Heart left ventricle (tissue), 13 donors: ENCODE results near the gene PSAPL1.

Experiments
- CTCF ChIP-seq, 12 donors: fragments of 200-600 bp; sonication (generic) in 4 of 12; IDR thresholded peaks; one replicate each; pipeline versions ENCODE4 v1.5.0 to v1.8.0; 2018 to 2022; ENCODE audit warnings: antibody characterized with exemption in 12 of 12, mild to moderate bottlenecking in 5 of 12
- POLR2A ChIP-seq, 2 donors: fragments of 450-650 bp; IDR thresholded peaks; one replicate each; pipeline ENCODE4 v1.6.1; 2017; ENCODE audit warnings: antibody characterized with exemption in 2 of 2, mild to moderate bottlenecking in 2 of 2, moderate library complexity in 2 of 2
- donor health status: ischemic (EF 13 %, LVEDD 7.1; RV severe dilation, severe dysfunction).
- donor health status: DM: no; HTN: yes; CAD: no.
- donor health status: DM: no; HTN: no; CAD: no.
- donor health status: ischemic (EF 25% LVEDD 6.9; RV normal size, moderate dysfunction).
- donor health status: ischemic (EF 25% LVEDD 5.7; RV mildly dilated, moderate dysfunction).
- donor health status: ischemic (EF 35%, LVEDD 5.7; RV mildly dilated, moderate dysfunction).
- donor health status: nonischemic (EF 11% LVEDD 7.7; RV severe dilation, severe dysfunction).
- donor health status: DM: yes; HTN: yes; CAD: no.
- donor health status: PGD.
- donor health status: ischemic (EF 29% LVEDD 5.4; RV normal size, mild dysfunction).
- donor health status: nonischemic (EF 23%, LVEDD 6.1; RV moderate dilation, normal function).

- TF ChIP-seq CTCF (IDR thresholded peaks at IDR 0.05) = no peak
- no peak for TF ChIP-seq POLR2A (IDR thresholded peaks at IDR 0.05)
These were observed 10.1 kb downstream of the PSAPL1 start for GRCh38 chr4:7424553-7425111.
